ENCODE results near the gene FAM117B. TPM values are rescaled to one million over a fixed set of nuclear protein-coding genes. Genes with fewer than 3 reads are reported as not detected.

The FAM117B gene
- total RNA-seq, 2 experiments from 2014 or later = 4.2 to 18.4 TPM

- no TSS peak for BruUV-seq (replicated peaks)
Observed at GRCh38 chr2:202808754-202809153, 174.0 kb downstream of the FAM117B start.

GRCh38 chr2:202813387-202813786 lies 178.6 kb downstream of the FAM117B start:
- no TSS peak for BruUV-seq (replicated peaks)
- no peak for DNase-seq (ENCODE audit: low spot score)
- H3K27ac ChIP-seq (ENCODE audit: low read depth, low read length, poor library complexity, severe bottlenecking) = no peak overlapping the region
- TF ChIP-seq EZH2phosphoT487 (IDR thresholded peaks at IDR 0.05; ENCODE audit: borderline replicate concordance, low read depth, low read length) (no peak), CTCF (conservative IDR thresholded peaks at IDR 0.05; ENCODE audit: low read length) (no peak)
- H3K79me2 ChIP-seq (ENCODE audit: insufficient read depth, low read depth, low read length) = no peaks in the 10 kb centered on the region
- no peaks in the 10 kb centered on the region for H3K4me1 ChIP-seq (ENCODE audit: insufficient read depth, low read length, poor library complexity, severe bottlenecking)
- no peaks in the 10 kb centered on the region for H3K36me3 ChIP-seq (ENCODE audit: insufficient read depth, low read length)
- no peak overlapping the region for H3K4me3 ChIP-seq (ENCODE audit: low read depth, low read length, poor library complexity, severe bottlenecking)
- POLR2A ChIA-PET = no interaction called here
- no peaks in the 10 kb centered on the region for H4K20me1 ChIP-seq (ENCODE audit: insufficient read depth, low read length)
- intact Hi-C loops (cut with micrococcal nuclease; ENCODE audit: unreplicated experiment) = no loop called here
- H3K9me3 ChIP-seq (ENCODE audit: low read length) = no peaks in the 10 kb centered on the region
- H3K4me2 ChIP-seq (ENCODE audit: low read length) = no peak overlapping the region
- H2AFZ ChIP-seq (ENCODE audit: low read length) = no peak overlapping the region
- no peaks in the 10 kb centered on the region for H3K9me2 ChIP-seq (ENCODE audit: insufficient read depth, low read length)
- CTCF ChIA-PET (ENCODE audit: unreplicated experiment) = no interaction called here

More at GRCh38 chr2:202808754-202809153, 174.0 kb downstream of the FAM117B start:
- no peaks in the 10 kb centered on the region for H4K20me1 ChIP-seq (ENCODE audit: insufficient read depth, low read length)
- H3K4me1 ChIP-seq (ENCODE audit: insufficient read depth, low read length, poor library complexity, severe bottlenecking) = no peaks in the 10 kb centered on the region
- H3K4me2 ChIP-seq (ENCODE audit: low read length) = no peak overlapping the region
- H3K36me3 ChIP-seq (ENCODE audit: insufficient read depth, low read length) = no peaks in the 10 kb centered on the region
- no peaks in the 10 kb centered on the region for H3K79me2 ChIP-seq (ENCODE audit: insufficient read depth, low read depth, low read length)
- no peak for DNase-seq (ENCODE audit: low spot score)
- no peak overlapping the region for H3K4me3 ChIP-seq (ENCODE audit: low read depth, low read length, poor library complexity, severe bottlenecking)
- H2AFZ ChIP-seq (ENCODE audit: low read length) = no peak overlapping the region
- H3K9me3 ChIP-seq (ENCODE audit: low read length) = no peaks in the 10 kb centered on the region
- no peak for TF ChIP-seq EZH2phosphoT487 (IDR thresholded peaks at IDR 0.05; ENCODE audit: borderline replicate concordance, low read depth, low read length)
- H3K27ac ChIP-seq (ENCODE audit: low read depth, low read length, poor library complexity, severe bottlenecking) = no peak overlapping the region
- intact Hi-C loops (cut with micrococcal nuclease; ENCODE audit: unreplicated experiment) = no loop called here
- ChIA-PET POLR2A (no interaction called here), CTCF (ENCODE audit: unreplicated experiment) (no interaction called here)
- H3K9me2 ChIP-seq (ENCODE audit: insufficient read depth, low read length) = no peaks in the 10 kb centered on the region

GRCh38 chr2:202814226-202814625 lies 179.5 kb downstream of the FAM117B start:
- TF ChIP-seq EZH2phosphoT487 (IDR thresholded peaks at IDR 0.05; ENCODE audit: borderline replicate concordance, low read depth, low read length) (no peak), CTCF (conservative IDR thresholded peaks at IDR 0.05; ENCODE audit: low read length) (no peak)
- H3K9me2 ChIP-seq (ENCODE audit: insufficient read depth, low read length) = no peaks in the 10 kb centered on the region
- DNase-seq (ENCODE audit: low spot score) = no peak
- intact Hi-C loops (cut with micrococcal nuclease; ENCODE audit: unreplicated experiment) = no loop called here
- H3K36me3 ChIP-seq (ENCODE audit: insufficient read depth, low read length) = no peaks in the 10 kb centered on the region
- H2AFZ ChIP-seq (ENCODE audit: low read length) = no peak overlapping the region
- no peaks in the 10 kb centered on the region for H3K4me1 ChIP-seq (ENCODE audit: insufficient read depth, low read length, poor library complexity, severe bottlenecking)
- CTCF ChIA-PET (ENCODE audit: unreplicated experiment) = interaction anchor here (0.6 kb wide), 1 partner anchor 1086 kb away, joined by 3 read pairs; no protein-coding TSS in a partner anchor
- POLR2A ChIA-PET = interaction anchor here (0.6 to 0.8 kb wide), 2 partner anchors 18 to 687 kb away, joined by 4 read pairs; no protein-coding TSS in a partner anchor
- H3K79me2 ChIP-seq (ENCODE audit: insufficient read depth, low read depth, low read length) = no peaks in the 10 kb centered on the region
- H3K4me3 ChIP-seq (ENCODE audit: low read depth, low read length, poor library complexity, severe bottlenecking) = no peak overlapping the region
- H4K20me1 ChIP-seq (ENCODE audit: insufficient read depth, low read length) = no peaks in the 10 kb centered on the region
- no TSS peak for BruUV-seq (replicated peaks)
- H3K9me3 ChIP-seq (ENCODE audit: low read length) = no peaks in the 10 kb centered on the region
- H3K27ac ChIP-seq (ENCODE audit: low read depth, low read length, poor library complexity, severe bottlenecking) = no peak overlapping the region
- H3K4me2 ChIP-seq (ENCODE audit: low read length) = no peak overlapping the region

Measured in OCI-LY7 (cell line).